HepG2 (cell line): ENCODE results near the gene C11orf91. TPM values are rescaled to one million over a fixed set of nuclear protein-coding genes. Genes with fewer than 3 reads are reported as not detected.

Experiments
- ATAC-seq: fragments of 200-7000 bp; cut with Tn5 transposase; 3 replicates; pipeline ENCODE4 v1.9.1; 2020; ENCODE audit warnings: mild to moderate bottlenecking, moderate library complexity
- BruUV-seq: library from RNA; stranded (reverse); fragments of 400-500 nt; replicated peaks from 2 replicates; lab custom pipeline; 2021; lab: Mats Ljungman, UMichigan
- CTCF ChIA-PET: fragments of 300-600 bp; formaldehyde crosslinking; extraction: SDS; loops from one replicate; lab custom pipeline; 2021; ENCODE audit warnings: low total read pairs, inconsistent platforms, low intra/inter-chr PET ratio; lab: Yijun Ruan, JAX
- POLR2A ChIA-PET: fragments of 350-600 bp; sonication (Branson Sonifier 250); formaldehyde crosslinking; loops from one replicate; lab custom pipeline; 2020; ENCODE audit warnings: antibody characterized with exemption, inconsistent platforms; lab: Yijun Ruan, JAX
- DNase-seq: peaks from one replicate; pipeline ENCODE4 v3.0.0-alpha.2; 2015; ENCODE audit warnings: low spot score
- FAIRE-seq: peaks from 3 replicates; lab custom pipeline; 2011; peaks lifted over from hg19 to GRCh38; lab: Jason Lieb, UNC
- H2AFZ ChIP-seq: one replicate; pipeline ENCODE4 v1.6.1; 2011; ENCODE audit warnings: low read length, inconsistent platforms
- H3K27ac ChIP-seq: fragments of 300-600 bp; 3 replicates; pipeline ENCODE4 v1.8.0; 2011; ENCODE audit warnings: mixed run types, mild to moderate bottlenecking, mixed read lengths, low read length, inconsistent platforms; ENCODE audit not compliant: insufficient read depth; ENCODE audit errors: extremely low read length
- H3K27me3 ChIP-seq, 2 experiments: fragments of 200-600 bp in 1 of 2; 2 replicates in 1 of 2; 3 replicates in 1 of 2; pipeline versions ENCODE4 v1.6.0 to v1.8.0; 2011; ENCODE audit warnings: low read length in 2 of 2, mild to moderate bottlenecking in 2 of 2, moderate library complexity in 2 of 2, inconsistent platforms in 1 of 2; ENCODE audit not compliant: insufficient read depth in 2 of 2, control insufficient read depth in 1 of 2
- H3K36me3 ChIP-seq, 2 experiments: fragments of 200-600 bp in 1 of 2; replicated peaks in 1 of 2; 2 replicates in 1 of 2; 3 replicates in 1 of 2; pipeline versions ENCODE4 v1.5.1 to v1.8.0; 2011; ENCODE audit warnings: low read length in 2 of 2, inconsistent platforms in 1 of 2; ENCODE audit not compliant: insufficient read depth in 2 of 2, control insufficient read depth in 1 of 2
- H3K4me1 ChIP-seq: 2 replicates; pipeline ENCODE4 v1.5.1; 2012; ENCODE audit warnings: low read length, inconsistent platforms; ENCODE audit not compliant: insufficient read depth
- H3K4me2 ChIP-seq: 2 replicates; pipeline ENCODE4 v1.6.0; 2011; ENCODE audit warnings: low read depth, low read length, inconsistent platforms
- H3K4me3 ChIP-seq, 3 experiments: fragments of 200-600 bp in 1 of 3; sonication (generic), shearing (Covaris generic) in 1 of 3; replicated peaks in 1 of 3; 2 replicates each; pipeline ENCODE4 v1.5.1; 2011 to 2016; ENCODE audit warnings: low read length in 3 of 3, inconsistent platforms in 2 of 3, low read depth in 2 of 3, mild to moderate bottlenecking in 2 of 3, control low read depth in 1 of 3, mixed read lengths in 1 of 3; ENCODE audit not compliant: insufficient read depth in 1 of 3
- H3K79me2 ChIP-seq: one replicate; pipeline ENCODE4 v1.6.1; 2011; ENCODE audit warnings: low read length, inconsistent platforms; ENCODE audit not compliant: insufficient read depth
- H3K9ac ChIP-seq: 2 replicates; pipeline ENCODE4 v1.6.0; 2011; ENCODE audit warnings: mild to moderate bottlenecking, low read depth, low read length, inconsistent platforms; ENCODE audit not compliant: insufficient read depth
- H3K9me3 ChIP-seq: 2 replicates; pipeline ENCODE4 v1.5.1; 2012; ENCODE audit warnings: mild to moderate bottlenecking, low read length
- H4K20me1 ChIP-seq: 2 replicates; pipeline ENCODE4 v1.6.0; 2011; ENCODE audit warnings: inconsistent platforms, mild to moderate bottlenecking, low read length, moderate library complexity; ENCODE audit not compliant: insufficient read depth
- PAX8 ChIP-seq: sonication (generic); formaldehyde crosslinking; IDR thresholded peaks from 2 replicates; pipeline ENCODE4 v1.8.0; 2022; ENCODE audit warnings: mild to moderate bottlenecking, missing genetic modification reagents, borderline replicate concordance
- ZC3H13 ChIP-seq: sonication (generic); formaldehyde crosslinking; IDR thresholded peaks from 2 replicates; pipeline ENCODE4 v1.8.1; 2023; ENCODE audit warnings: mild to moderate bottlenecking, missing genetic modification reagents, moderate library complexity
- ZNF121 ChIP-seq: sonication (generic); formaldehyde crosslinking; IDR thresholded peaks from 2 replicates; pipeline ENCODE4 v1.5.0; 2020; ENCODE audit warnings: mild to moderate bottlenecking, missing genetic modification reagents
- ZNF460 ChIP-seq: sonication (generic); formaldehyde crosslinking; IDR thresholded peaks from 2 replicates; pipeline ENCODE4 v1.5.1; 2020; ENCODE audit warnings: missing genetic modification reagents, mild to moderate bottlenecking, borderline replicate concordance
- ZNF557 ChIP-seq: sonication (generic); formaldehyde crosslinking; IDR thresholded peaks from 2 replicates; pipeline ENCODE4 v1.4.0; 2020; ENCODE audit warnings: missing genetic modification reagents
- ZSCAN25 ChIP-seq: sonication (generic); formaldehyde crosslinking; IDR thresholded peaks from 2 replicates; pipeline ENCODE4 v1.8.0; 2022; ENCODE audit warnings: mild to moderate bottlenecking, missing genetic modification reagents
- WGBS: methylation state at CpG from one replicate; pipeline ENCODE4 v1.1.6; 2017; ENCODE audit warnings: low lambda C conversion rate; 5-methylcytosine and 5-hydroxymethylcytosine counted together
- in situ Hi-C: cut with HindIII; loops from 2 replicates; pipeline ENCODE4 v1.10.0; 2017; ENCODE audit warnings: low pct_unique_long_range_greater_than_20kb; ENCODE audit not compliant: extremely low pct_ligation_motif_present
- intact Hi-C: fragments of 100-400 bp; cut with micrococcal nuclease; formaldehyde crosslinking; loops from one replicate; pipeline ENCODE4 v1.10.0; 2022; ENCODE audit not compliant: unreplicated experiment
- polyA plus RNA-seq, 8 experiments: library from polyadenylated mRNA; depleted of rRNA in 3 of 8; stranded (reverse) in 7 of 8; unstranded in 1 of 8; fragments of >200 nt; fragmentation: Illumina TruSeq in 4 of 8; extraction: Trizol in 4 of 8; gene quantifications; 2 replicates each; pipeline versions ENCODE4 v1.2.1 to v1.2.3, GENCODE V29; 2011 to 2016; ENCODE audit warnings: low read depth in 4 of 8, missing spikeins in 1 of 8, mixed read lengths in 1 of 8; ENCODE audit not compliant: insufficient read depth in 1 of 8
- total RNA-seq, 5 experiments: library from RNA; depleted of rRNA; stranded (reverse); fragments of >200 nt; fragmentation: Illumina TruSeq; extraction: Trizol; gene quantifications; 2 replicates each; pipeline ENCODE4 v1.2.3, GENCODE V29; 2016; ENCODE audit warnings: low read depth in 1 of 5

C11orf91 gene
- total and polyA plus RNA-seq, 2 of the 13 experiments (the other 11 are each of a cell fraction or from before 2014, with no cell fraction given), result 0.35 TPM; not detected in 1

DNA sequence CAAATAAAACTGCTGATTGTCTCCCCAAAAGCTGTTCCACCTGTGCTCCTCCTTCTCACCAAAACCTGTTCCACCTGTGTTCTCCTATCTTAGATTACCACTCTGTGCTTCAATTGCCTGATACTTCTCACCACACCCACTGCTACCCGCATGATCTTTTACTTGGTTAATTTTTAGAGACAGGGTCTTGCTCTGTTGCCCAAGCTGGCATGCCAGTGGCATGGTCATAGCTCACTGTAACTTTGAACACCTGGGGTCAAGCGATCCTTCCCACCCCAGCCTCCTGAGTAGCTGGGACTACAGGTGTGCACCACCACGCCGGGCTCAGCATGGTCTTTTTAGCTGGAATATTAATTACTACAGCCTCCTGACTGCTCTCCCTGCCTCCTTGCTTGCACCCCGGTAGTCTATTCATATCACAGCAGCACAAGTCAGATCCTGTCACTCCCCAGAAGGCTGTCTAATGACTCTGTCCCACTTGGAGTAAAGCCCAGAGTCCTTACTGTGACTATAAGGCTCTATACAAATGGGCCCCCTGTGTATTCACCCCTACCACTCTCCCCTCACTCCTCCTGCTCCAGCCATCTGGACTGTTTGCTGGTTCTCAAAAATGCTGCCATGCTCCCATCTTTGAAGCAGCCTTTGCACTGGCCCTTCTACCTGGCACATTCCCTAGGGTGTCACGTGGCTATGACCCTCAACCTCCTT lies 3.5 kb downstream of the C11orf91 start:
- no peak for ATAC-seq
- H2AFZ ChIP-seq, result no peak overlapping the region
- H3K4me2 ChIP-seq, result no peak overlapping the region
- H3K79me2 ChIP-seq, result no peaks in the 10 kb centered on the region
- no peaks in the 10 kb centered on the region for H3K36me3 ChIP-seq
- TF ChIP-seq ZNF460 (CRISPR knock-in tag), result peak; percentile 30; the same call in 1 of the 2 replicates
- no peak for TF ChIP-seq ZC3H13
- peak; percentile 69; the same call in 1 of the 2 replicates for TF ChIP-seq ZSCAN25
- TF ChIP-seq ZNF557 (CRISPR knock-in tag), result no peak
- no TSS peak for BruUV-seq
- in situ Hi-C loops (no loop called here), intact Hi-C loops (loop anchor here (10.0 kb wide), 1 partner anchor 432 kb away; no protein-coding TSS in a partner anchor)
- no peak for DNase-seq
- no peak overlapping the region for H3K4me3 ChIP-seq
- FAIRE-seq, result no peak
- CTCF ChIA-PET, result no interaction called here
- H3K9ac ChIP-seq, result no peak overlapping the region
- no peaks in the 10 kb centered on the region for H3K27me3 ChIP-seq
- no peaks in the 10 kb centered on the region for H3K9me3 ChIP-seq
- H3K27ac ChIP-seq, result no peak overlapping the region
- POLR2A ChIA-PET, result interaction anchor here (1.1 kb wide), 1 partner anchor 39 kb away, joined by 3 read pairs; the partner anchor contains the start of gene CD59
- WGBS, result 94% methylated on average over 6 of the region's 6 CpGs
- H4K20me1 ChIP-seq, result no peaks in the 10 kb centered on the region
- H3K4me1 ChIP-seq, result peaks cover 80% of the 10 kb centered on the region

DNA sequence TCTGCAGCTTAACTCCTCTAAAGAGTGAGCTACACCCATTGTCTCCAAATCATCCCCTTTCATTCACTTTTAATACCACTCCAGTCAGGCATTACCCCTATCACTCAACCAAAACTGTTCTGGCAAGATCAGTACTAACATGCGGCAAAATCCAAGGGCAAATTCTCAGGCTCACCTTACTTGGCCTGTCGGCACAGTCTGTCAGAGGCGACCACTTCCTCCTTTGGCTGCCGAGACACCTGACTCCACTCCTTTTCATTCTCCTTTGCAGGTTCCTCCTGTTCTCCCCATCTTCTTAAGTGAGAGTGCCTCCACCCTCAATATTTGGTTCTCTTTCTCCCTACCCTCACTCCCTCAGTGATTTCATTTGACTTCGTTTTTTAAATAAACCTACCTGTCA lies 4.2 kb downstream of the C11orf91 start:
- no peak overlapping the region for H3K4me2 ChIP-seq
- H2AFZ ChIP-seq, result no peak overlapping the region
- ChIA-PET POLR2A (no interaction called here), CTCF (no interaction called here)
- H3K27me3 ChIP-seq, result no peaks in the 10 kb centered on the region
- H3K27ac ChIP-seq, result no peak overlapping the region
- H3K79me2 ChIP-seq, result no peaks in the 10 kb centered on the region
- no peak for FAIRE-seq
- intact Hi-C loops, result loop anchor here (10.0 kb wide), 1 partner anchor 432 kb away; no protein-coding TSS in a partner anchor
- BruUV-seq, result no TSS peak
- no peaks in the 10 kb centered on the region for H4K20me1 ChIP-seq
- TF ChIP-seq PAX8 (CRISPR knock-in tag) (no peak), ZNF121 (CRISPR knock-in tag) (no peak)
- H3K4me3 ChIP-seq, result no peak overlapping the region
- H3K36me3 ChIP-seq, result no peaks in the 10 kb centered on the region
- peaks cover 80% of the 10 kb centered on the region for H3K4me1 ChIP-seq
- H3K9me3 ChIP-seq, result no peaks in the 10 kb centered on the region
- no peak for DNase-seq
- 94% methylated on average over 5 of the region's 5 CpGs for WGBS
- H3K9ac ChIP-seq, result no peak overlapping the region
- no peak for ATAC-seq
- in situ Hi-C loops, result no loop called here
